Stimulated activated CD4-positive, alpha-beta T cell treated with anti-CD3 and anti-CD28 coated beads, Interleukin-12 subunit alpha, Interleukin-12 subunit beta, amount 100 ng/mL, for 4 hours (primary cell): ENCODE data around the gene NR1H2.
A peak's percentile ranks its signal among the peaks of the same experiment; 100 is the strongest.

ENCODE experiments used
- DNase-seq: peaks from one replicate; pipeline ENCODE4 v3.0.0-alpha.2; 2020

The NR1H2 gene

GRCh38 chr19:50427318-50427925 lies 51.2 kb downstream of the NR1H2 start:
- DNase-seq = no peak

GRCh38 chr19:50427997-50428425 lies 51.8 kb downstream of the NR1H2 start:
- peak; percentile 37 for DNase-seq

GRCh38 chr19:50428772-50429463 lies 52.7 kb downstream of the NR1H2 start:
- DNase-seq = no peak

- DNase-seq = no peak
These were observed 54.7 kb downstream of the NR1H2 start for GRCh38 chr19:50430888-50431342.

- peak; percentile 84 for DNase-seq
These were observed 55.3 kb downstream of the NR1H2 start for GRCh38 chr19:50431343-50432220.

GRCh38 chr19:50432221-50433028 lies 56.2 kb downstream of the NR1H2 start, which contains the start of gene MYBPC2:
TSS of gene MYBPC2 (plus strand) at chr19:50432892. CDS start at chr19:50432954, 62 bp downstream.
- DNase-seq = no peak
